GM06990 (cell line): ENCODE data around the gene SECISBP2.

Experiments
- DNase-seq: peaks from one replicate; pipeline ENCODE4 v3.0.0-alpha.2; 2011; ENCODE audit not compliant: insufficient read length; ENCODE audit errors: extremely low read depth
- H3K27me3 ChIP-seq: replicated peaks from 2 replicates; pipeline ENCODE4 v1.6.0; 2011; ENCODE audit warnings: low read length; ENCODE audit not compliant: control insufficient read depth, insufficient read depth
- H3K36me3 ChIP-seq: 2 replicates; pipeline ENCODE4 v1.5.1; 2011; ENCODE audit warnings: low read length; ENCODE audit not compliant: control insufficient read depth, insufficient read depth
- H3K4me3 ChIP-seq: replicated peaks from 2 replicates; pipeline ENCODE4 v1.5.1; 2011; ENCODE audit warnings: low read depth, mild to moderate bottlenecking, control low read depth, low read length
- TF ChIP-seq, protein P1 (sequence below): IDR thresholded peaks from 2 replicates; pipeline ENCODE4 v1.5.1; 2011; ENCODE audit warnings: low read length, control low read depth, mild to moderate bottlenecking, inconsistent platforms; ENCODE audit not compliant: insufficient read depth, poor library complexity, severe bottlenecking

The SECISBP2 gene

DNA sequence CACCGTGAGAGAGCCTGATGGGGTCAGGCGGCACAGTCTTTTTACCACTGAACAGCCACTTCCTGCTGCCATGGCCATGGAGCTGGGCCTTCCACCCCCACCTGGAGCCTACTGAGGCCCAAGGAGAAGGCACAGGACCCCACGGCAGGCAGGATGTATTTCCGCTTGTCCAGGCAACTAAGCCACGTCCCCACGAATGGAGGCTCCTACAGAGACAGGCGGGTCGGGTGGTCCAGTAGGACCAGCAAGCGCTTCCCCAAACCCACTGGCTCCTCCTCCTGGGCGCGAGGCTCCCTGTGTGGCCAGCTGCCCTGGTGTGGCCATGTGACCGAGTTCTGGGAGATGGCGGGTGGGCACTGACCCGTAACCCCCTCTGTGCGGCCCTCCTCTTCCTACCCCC is 66.5 kb downstream of the SECISBP2 start:
- Histone ChIP-seq H3K27me3 (no peaks in the 10 kb centered on the region), H3K36me3 (peaks cover 74% of the 10 kb centered on the region), H3K4me3 (no peak overlapping the region)
- no peak for DNase-seq
- TF ChIP-seq, protein P1, sequence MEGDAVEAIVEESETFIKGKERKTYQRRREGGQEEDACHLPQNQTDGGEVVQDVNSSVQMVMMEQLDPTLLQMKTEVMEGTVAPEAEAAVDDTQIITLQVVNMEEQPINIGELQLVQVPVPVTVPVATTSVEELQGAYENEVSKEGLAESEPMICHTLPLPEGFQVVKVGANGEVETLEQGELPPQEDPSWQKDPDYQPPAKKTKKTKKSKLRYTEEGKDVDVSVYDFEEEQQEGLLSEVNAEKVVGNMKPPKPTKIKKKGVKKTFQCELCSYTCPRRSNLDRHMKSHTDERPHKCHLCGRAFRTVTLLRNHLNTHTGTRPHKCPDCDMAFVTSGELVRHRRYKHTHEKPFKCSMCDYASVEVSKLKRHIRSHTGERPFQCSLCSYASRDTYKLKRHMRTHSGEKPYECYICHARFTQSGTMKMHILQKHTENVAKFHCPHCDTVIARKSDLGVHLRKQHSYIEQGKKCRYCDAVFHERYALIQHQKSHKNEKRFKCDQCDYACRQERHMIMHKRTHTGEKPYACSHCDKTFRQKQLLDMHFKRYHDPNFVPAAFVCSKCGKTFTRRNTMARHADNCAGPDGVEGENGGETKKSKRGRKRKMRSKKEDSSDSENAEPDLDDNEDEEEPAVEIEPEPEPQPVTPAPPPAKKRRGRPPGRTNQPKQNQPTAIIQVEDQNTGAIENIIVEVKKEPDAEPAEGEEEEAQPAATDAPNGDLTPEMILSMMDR, result no peak

DNA sequence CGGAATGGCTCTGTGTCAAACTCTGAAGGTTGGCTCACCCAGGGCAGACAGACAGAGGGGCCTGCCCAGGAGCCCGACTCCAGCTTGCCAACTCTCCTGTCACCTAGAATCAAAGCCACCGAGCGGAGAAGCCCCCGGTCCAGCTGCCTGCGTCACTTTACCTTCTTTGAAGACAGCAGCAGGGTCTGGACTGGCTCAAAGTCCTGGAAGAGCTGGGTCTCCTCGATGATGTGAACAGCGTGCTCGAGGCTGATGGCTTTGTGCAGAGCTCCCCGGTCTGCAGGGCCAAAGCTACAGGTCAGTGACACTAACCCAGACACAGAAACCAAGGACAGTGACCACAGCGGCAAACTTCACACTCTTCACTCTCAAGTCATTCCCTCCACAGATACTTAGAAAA is 67.9 kb downstream of the SECISBP2 start:
- Histone ChIP-seq H3K36me3 (peaks cover 79% of the 10 kb centered on the region), H3K4me3 (no peak overlapping the region), H3K27me3 (no peaks in the 10 kb centered on the region)
- DNase-seq, result no peak
- TF ChIP-seq, protein P1, result no peak

- Histone ChIP-seq H3K36me3 (peaks cover 79% of the 10 kb centered on the region), H3K4me3 (no peak overlapping the region), H3K27me3 (no peaks in the 10 kb centered on the region)
- TF ChIP-seq, protein P1, result no peak
- DNase-seq, result no peak
Measured at GRCh38 chr9:89386797-89387196, 68.5 kb downstream of the SECISBP2 start.

DNA sequence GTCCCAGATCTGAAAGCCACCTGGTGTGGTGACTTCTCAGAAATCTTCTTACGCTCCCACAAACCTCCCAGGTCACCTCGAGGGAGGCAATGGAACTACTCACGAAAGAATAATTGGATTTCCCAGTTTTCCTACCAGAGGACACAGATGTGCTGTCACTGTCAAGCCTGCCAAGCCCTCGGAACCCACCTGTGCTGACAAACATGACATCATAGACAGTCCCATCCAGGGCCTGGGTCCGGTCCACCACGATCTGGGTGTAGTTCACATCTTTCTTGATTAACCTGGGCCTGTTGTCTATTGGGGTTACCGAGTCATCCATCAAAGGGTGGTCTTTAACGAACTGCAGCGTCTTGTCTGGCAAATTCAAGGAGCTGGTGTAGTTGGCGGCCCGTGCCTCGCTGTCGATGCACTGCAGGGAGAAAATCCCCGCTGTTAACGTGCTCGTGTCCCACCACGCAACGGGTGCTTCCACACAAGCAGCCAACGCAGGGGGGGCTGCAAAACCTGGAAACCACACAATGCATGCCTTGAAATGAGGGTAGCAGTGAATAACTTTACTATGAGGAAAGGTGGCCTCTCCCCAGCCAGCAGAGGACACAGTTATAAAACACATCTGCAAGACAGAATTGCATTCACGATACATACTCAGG is 69.0 kb downstream of the SECISBP2 start:
- DNase-seq, result no peak
- Histone ChIP-seq H3K36me3 (peaks cover 75% of the 10 kb centered on the region), H3K4me3 (no peak overlapping the region), H3K27me3 (no peaks in the 10 kb centered on the region)
- TF ChIP-seq, protein P1, result no peak

- no peak for DNase-seq
- Histone ChIP-seq H3K36me3 (peaks cover 77% of the 10 kb centered on the region), H3K4me3 (no peak overlapping the region), H3K27me3 (no peaks in the 10 kb centered on the region)
- TF ChIP-seq, protein P1, result no peak
Measured at GRCh38 chr9:89388084-89388867, 70.0 kb downstream of the SECISBP2 start.
